ENCODE measurements around the gene NAT10. TPM values are rescaled to one million over a fixed set of nuclear protein-coding genes. Genes with fewer than 3 reads are reported as not detected.
"Not testable (repeated sequence)": the region's sequence is repeated elsewhere in the genome, so short reads cannot be mapped to it uniquely, and the experiment has no call there.

Gene NAT10
- 100 to 1,000 TPM; 113 to 138 TPM for total RNA-seq

DNA sequence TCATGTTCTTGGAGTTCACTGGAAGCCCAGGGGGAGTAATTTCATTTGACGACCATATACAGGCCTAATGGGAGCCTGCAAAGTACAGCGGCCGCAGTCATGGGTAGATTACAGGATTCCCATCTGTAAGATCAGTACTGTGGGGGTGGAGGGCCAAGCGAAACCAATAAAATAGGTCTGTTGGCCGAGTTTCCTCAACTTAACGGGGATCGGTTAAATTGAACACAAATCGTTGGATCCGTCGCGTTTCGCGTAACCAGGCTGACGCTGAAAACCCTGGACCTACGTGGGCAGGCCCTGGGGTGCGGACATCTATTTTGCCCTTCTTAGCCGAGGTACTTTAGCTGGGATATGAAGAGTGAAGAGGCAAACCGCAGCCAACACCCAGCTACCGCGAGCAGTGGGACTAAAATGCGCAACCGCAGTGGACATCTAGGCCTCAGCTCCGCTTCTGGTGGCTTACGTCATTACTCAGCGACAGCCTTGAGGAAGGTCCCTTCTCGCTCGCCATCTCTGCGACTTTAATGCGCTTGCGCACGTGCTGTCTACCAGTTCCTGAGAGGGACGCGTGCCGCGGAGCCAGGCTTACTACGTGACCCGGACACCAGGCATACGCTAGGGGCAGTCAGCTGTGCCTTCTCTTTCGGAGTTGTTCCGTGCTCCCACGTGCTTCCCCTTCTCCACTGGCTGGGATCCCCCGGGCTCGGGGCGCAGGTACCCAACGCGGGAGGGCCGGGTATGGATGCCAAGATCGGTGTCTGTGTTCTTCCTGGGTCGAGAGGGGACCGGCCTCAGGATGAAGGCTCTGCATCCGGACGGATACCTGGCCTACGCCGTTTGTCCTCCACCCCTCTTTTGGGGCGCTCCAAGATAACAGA is at the start of gene NAT10:
TSS of gene NAT10 (plus strand) at position 551 of the 878 bp plus-strand sequence. CDS start 2,597 bp downstream, outside the sequence.
- peaks cover 27% of the 10 kb centered on the region for H3K4me1 Mint-ChIP-seq
- peaks cover 77% of the 10 kb centered on the region for H3K36me3 Mint-ChIP-seq (ENCODE audit: low read depth)
- no peaks in the 10 kb centered on the region for H3K9me3 Mint-ChIP-seq
- peak within 1 kb of the TSS; percentile 99 for H3K27ac Mint-ChIP-seq
- H3K4me3 Mint-ChIP-seq = peak within 1 kb of the TSS; percentile 96
- no peaks in the 10 kb centered on the region for H3K27me3 Mint-ChIP-seq
- peak; percentile 94 for ATAC-seq (replicated peaks)

GRCh38 chr11:34056672-34057071 is 48.8 kb upstream of the NAT10 start:
- no peaks in the 10 kb centered on the region for H3K27me3 Mint-ChIP-seq
- H3K9me3 Mint-ChIP-seq = no peaks in the 10 kb centered on the region
- ATAC-seq (replicated peaks) = no peak
- H3K4me1 Mint-ChIP-seq = peaks cover 22% of the 10 kb centered on the region
- peaks cover 82% of the 10 kb centered on the region for H3K36me3 Mint-ChIP-seq (ENCODE audit: low read depth)
- H3K4me3 Mint-ChIP-seq = peak overlapping the region; percentile 69
- no peak overlapping the region for H3K27ac Mint-ChIP-seq

DNA sequence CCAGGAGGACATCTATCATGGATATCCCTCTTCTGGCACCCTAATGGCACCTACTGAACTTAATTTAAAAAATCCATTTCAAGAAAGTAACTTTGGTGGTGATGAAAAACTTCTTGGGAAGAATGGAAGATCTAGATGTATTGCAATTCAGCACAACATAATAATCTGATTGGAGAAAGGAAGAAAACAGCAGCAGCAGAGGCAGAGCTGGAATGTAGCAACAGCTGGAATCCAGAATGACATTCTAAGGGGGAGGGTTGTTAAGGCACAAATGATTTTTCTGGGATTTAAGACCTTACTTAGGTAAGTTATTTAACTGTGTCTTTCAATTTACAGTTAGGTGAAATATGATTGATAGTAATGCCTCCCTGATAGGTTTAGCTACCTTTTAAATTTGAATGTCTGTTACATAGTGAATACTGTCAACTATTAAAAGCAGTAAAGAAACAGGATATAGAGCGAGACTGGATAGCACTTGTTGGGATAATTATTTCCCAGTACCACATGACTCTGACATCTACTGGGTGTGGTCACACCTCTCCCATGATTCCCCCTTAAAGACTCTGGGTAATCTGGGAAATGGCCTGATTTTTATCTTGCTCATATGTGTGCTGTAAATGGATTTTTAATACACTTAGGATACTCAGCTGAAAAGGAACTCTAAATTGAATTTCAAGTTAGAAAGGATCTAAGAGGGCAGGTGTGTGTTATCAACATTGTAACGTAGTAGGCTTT is 42.2 kb upstream of the NAT10 start:
- peak overlapping the region; percentile 17 for H3K27ac Mint-ChIP-seq
- H3K4me1 Mint-ChIP-seq = peaks cover 40% of the 10 kb centered on the region
- peak overlapping the region; percentile 22 for H3K4me3 Mint-ChIP-seq
- no peak for ATAC-seq (replicated peaks)
- H3K9me3 Mint-ChIP-seq = no peaks in the 10 kb centered on the region
- peaks cover 93% of the 10 kb centered on the region for H3K36me3 Mint-ChIP-seq (ENCODE audit: low read depth)
- no peaks in the 10 kb centered on the region for H3K27me3 Mint-ChIP-seq

DNA sequence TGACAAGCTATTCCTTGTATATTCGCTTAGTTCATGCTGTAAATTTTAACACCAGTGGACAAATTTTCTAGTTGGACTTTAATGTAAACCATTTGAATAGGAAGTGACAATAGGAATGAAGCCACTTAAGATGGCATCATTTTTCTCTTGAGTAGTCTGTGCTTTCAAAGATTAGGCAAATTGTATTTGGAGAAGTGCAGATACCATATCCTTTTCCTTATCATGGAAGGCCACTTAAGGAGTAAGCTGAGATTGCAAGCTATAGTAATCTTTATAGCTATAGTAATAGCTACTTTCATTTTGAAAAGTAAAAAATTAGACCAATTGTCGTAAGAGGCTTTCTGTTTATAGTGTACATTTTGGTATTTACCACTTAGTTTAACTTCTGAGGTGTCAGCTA is 41.1 kb upstream of the NAT10 start:
- H3K27ac Mint-ChIP-seq = no peak overlapping the region
- ATAC-seq (replicated peaks) = no peak
- H3K36me3 Mint-ChIP-seq (ENCODE audit: low read depth) = peaks cover 87% of the 10 kb centered on the region
- no peaks in the 10 kb centered on the region for H3K27me3 Mint-ChIP-seq
- H3K4me1 Mint-ChIP-seq = peaks cover 35% of the 10 kb centered on the region
- no peaks in the 10 kb centered on the region for H3K9me3 Mint-ChIP-seq
- H3K4me3 Mint-ChIP-seq = no peak overlapping the region

DNA sequence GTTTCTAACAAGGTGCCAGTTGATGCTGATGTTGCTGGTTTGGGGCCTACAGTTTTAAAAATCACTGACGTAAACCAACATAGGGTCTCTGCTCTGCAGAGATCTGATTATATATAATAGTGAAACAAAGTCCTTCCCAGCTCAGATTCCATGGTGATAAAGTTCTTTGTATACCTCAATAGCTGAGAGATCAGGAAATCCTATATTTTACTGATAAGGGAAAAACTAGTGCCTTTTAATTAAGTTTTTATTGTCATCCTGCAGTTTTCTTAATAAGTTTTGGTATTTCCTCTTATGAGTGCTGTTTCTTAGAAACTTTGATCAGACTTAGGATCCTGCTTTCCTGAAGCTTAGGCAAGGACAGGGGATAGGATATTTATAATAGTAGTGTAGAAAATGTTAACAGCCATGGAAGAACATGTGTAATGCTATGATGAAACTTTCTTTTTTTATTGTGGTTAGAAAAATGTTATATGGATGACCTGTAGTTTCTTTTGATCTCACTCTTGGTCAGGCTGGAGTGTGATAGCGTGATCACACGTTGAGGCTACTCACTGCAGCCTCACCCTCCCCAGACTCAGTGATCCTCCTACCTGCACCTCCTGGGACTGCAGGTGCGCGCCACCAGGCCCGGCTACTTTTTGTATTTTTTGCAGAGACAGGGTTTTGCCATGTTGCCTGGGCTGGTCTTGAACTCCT is 39.8 kb upstream of the NAT10 start:
- H3K27me3 Mint-ChIP-seq = no peaks in the 10 kb centered on the region
- H3K9me3 Mint-ChIP-seq = no peaks in the 10 kb centered on the region
- H3K36me3 Mint-ChIP-seq (ENCODE audit: low read depth) = peaks cover 86% of the 10 kb centered on the region

DNA sequence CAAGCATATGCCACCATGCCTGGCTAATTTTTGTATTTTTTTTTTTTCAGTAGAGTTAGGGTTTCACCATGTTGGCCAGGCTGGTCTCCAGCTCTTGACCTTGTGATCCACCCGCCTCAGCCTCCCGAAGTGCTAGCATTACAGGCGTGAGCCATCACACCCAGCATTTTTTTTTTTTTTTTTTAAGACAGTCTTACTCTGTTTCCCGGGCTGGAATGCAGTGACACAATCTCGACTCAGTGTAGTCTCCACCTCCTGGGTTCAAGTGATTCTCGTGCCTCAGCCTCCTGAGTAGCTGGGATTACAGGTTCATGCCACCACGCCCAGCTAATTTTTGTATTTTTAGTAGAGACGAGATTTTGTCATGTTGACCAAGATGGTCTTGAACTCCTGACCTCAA is 38.7 kb upstream of the NAT10 start:
- Mint-ChIP-seq H3K36me3 (ENCODE audit: low read depth) (peaks cover 86% of the 10 kb centered on the region), H3K4me1 (peaks cover 30% of the 10 kb centered on the region)
- ATAC-seq (replicated peaks); H3K27ac Mint-ChIP-seq; H3K9me3 Mint-ChIP-seq; H3K27me3 Mint-ChIP-seq; H3K4me3 Mint-ChIP-seq: not testable (repeated sequence)

More for the DNA sequence above, 39.8 kb upstream of the NAT10 start:
- H3K27ac Mint-ChIP-seq = peak overlapping the region; percentile 59
- H3K4me3 Mint-ChIP-seq = no peak overlapping the region
- H3K4me1 Mint-ChIP-seq = peaks cover 30% of the 10 kb centered on the region
- peak; percentile 78 for ATAC-seq (replicated peaks)

DNA sequence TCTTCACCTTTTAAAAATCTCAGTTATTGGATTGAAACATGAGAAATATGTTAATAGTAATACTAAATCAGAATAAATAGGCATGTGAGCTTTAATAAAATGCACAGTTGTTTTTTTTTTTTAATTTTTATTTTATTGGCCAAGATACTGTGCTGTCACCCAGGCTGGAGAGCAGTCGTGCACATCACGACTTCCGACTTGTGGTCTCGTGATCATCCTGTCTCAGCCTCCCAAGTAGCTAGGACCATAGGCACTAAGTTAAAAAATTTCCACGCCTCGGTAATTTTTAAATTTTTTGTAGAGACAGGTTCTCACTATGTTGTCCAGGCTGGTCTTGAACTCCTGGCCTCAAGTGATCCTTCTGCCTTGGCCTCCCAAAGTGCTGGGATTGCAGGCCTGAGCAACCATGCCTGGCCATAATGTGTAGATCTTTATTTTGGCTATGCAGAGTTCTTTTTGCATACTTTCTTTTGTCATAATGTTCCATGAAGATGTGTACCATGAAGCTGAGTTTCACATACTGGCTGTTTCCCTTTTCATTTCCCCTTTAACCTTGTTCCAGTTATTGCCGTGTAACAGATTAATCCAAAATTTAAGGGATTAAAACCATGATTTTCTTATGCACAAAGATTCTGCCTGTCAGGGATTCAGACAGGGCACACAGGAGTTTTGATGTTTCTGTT is 37.9 kb upstream of the NAT10 start:
- H3K4me1 Mint-ChIP-seq = peaks cover 25% of the 10 kb centered on the region
- H3K36me3 Mint-ChIP-seq (ENCODE audit: low read depth) = peaks cover 86% of the 10 kb centered on the region
- ATAC-seq (replicated peaks) = no peak

DNA sequence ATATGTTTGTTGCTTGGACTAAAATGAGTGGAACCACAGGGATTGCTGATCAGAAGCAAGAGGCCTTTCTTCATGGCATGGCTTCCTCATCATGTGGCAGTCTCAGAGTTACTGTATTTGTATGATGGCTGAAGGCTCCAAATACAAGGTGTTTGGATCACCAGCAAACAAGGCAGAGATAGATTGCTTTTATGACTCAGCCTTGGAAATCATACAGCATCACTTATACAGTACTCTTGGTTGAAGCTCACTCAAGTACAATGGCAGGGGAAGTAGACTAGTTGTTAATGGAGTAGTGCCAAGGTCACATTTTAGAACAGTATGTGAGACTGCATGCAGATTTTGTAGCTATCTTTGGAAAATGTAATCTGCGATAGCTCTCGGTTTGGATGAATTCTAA is 37.3 kb upstream of the NAT10 start:
- Mint-ChIP-seq H3K4me1 (peaks cover 22% of the 10 kb centered on the region), H3K4me3 (peak overlapping the region; percentile 26), H3K27me3 (no peaks in the 10 kb centered on the region), H3K27ac (peak overlapping the region; percentile 34), H3K36me3 (ENCODE audit: low read depth) (peaks cover 86% of the 10 kb centered on the region), H3K9me3 (no peaks in the 10 kb centered on the region)
- peak; percentile 64 for ATAC-seq (replicated peaks)

More for the DNA sequence above, 37.9 kb upstream of the NAT10 start:
- Mint-ChIP-seq H3K27ac (peak overlapping the region; percentile 34), H3K4me3 (peak overlapping the region; percentile 26), H3K9me3 (no peaks in the 10 kb centered on the region), H3K27me3 (no peaks in the 10 kb centered on the region)

GRCh38 chr11:34071306-34071705 is 34.1 kb upstream of the NAT10 start:
- not testable (repeated sequence) for ATAC-seq (replicated peaks); H3K4me3 Mint-ChIP-seq; H3K27me3 Mint-ChIP-seq; H3K9me3 Mint-ChIP-seq; H3K27ac Mint-ChIP-seq
- Mint-ChIP-seq H3K36me3 (ENCODE audit: low read depth) (peaks cover 88% of the 10 kb centered on the region), H3K4me1 (peaks cover 23% of the 10 kb centered on the region)

- no peak overlapping the region for H3K27ac Mint-ChIP-seq
- peaks cover 23% of the 10 kb centered on the region for H3K4me1 Mint-ChIP-seq
- no peak for ATAC-seq (replicated peaks)
- no peaks in the 10 kb centered on the region for H3K9me3 Mint-ChIP-seq
- no peak overlapping the region for H3K4me3 Mint-ChIP-seq
- H3K36me3 Mint-ChIP-seq (ENCODE audit: low read depth) = peaks cover 89% of the 10 kb centered on the region
- H3K27me3 Mint-ChIP-seq = no peaks in the 10 kb centered on the region
These were observed 33.4 kb upstream of the NAT10 start for GRCh38 chr11:34072041-34072440.

DNA sequence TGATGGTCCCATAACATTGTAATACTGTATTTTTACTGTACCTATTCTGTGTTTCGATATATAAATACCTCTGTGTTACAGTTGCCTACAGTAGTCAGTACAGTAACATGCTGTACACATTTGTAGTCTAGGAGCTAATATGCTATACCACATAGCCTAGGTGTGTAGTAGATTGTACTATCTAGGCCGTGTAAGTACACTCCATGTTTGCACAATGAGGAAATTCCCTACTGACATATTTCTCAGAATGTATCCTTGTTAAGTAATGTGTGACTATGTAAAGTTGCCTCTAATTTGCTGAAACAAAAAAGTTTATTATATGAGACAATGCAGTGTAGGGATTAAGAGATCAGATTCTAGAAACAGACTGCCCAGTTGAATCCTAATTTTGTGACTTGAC is 32.6 kb upstream of the NAT10 start:
- Mint-ChIP-seq H3K4me3 (no peak overlapping the region), H3K27me3 (no peaks in the 10 kb centered on the region), H3K36me3 (ENCODE audit: low read depth) (peaks cover 91% of the 10 kb centered on the region), H3K4me1 (peaks cover 19% of the 10 kb centered on the region), H3K9me3 (no peaks in the 10 kb centered on the region), H3K27ac (peak overlapping the region; percentile 32)
- ATAC-seq (replicated peaks) = no peak

GRCh38 chr11:34074391-34074790 is 31.0 kb upstream of the NAT10 start:
- Mint-ChIP-seq H3K36me3 (ENCODE audit: low read depth) (peaks cover 97% of the 10 kb centered on the region), H3K9me3 (no peaks in the 10 kb centered on the region), H3K4me1 (peaks cover 13% of the 10 kb centered on the region), H3K27me3 (no peaks in the 10 kb centered on the region), H3K27ac (peak overlapping the region; percentile 61), H3K4me3 (no peak overlapping the region)
- no peak for ATAC-seq (replicated peaks)

GRCh38 chr11:34075178-34075820 is 30.1 kb upstream of the NAT10 start:
- H3K4me1 Mint-ChIP-seq = peaks cover 13% of the 10 kb centered on the region
- peak overlapping the region; percentile 15 for H3K4me3 Mint-ChIP-seq
- H3K27ac Mint-ChIP-seq = peak overlapping the region; percentile 49
- no peaks in the 10 kb centered on the region for H3K27me3 Mint-ChIP-seq
- peaks cover 97% of the 10 kb centered on the region for H3K36me3 Mint-ChIP-seq (ENCODE audit: low read depth)
- no peaks in the 10 kb centered on the region for H3K9me3 Mint-ChIP-seq
- ATAC-seq (replicated peaks) = peak; percentile 49

Data from activated T-helper 17 cell treated with anti-CD3 and anti-CD28 coated beads, Interleukin-2, amount 50 U/mL, for 72 hours (primary cell).